Anterior cingulate cortex (tissue), 58 donors: ENCODE data around the gene PNISR.
A peak's percentile ranks its signal among the peaks of the same experiment; 100 is the strongest.

Experiments used
- DNase-seq, 58 donors: peaks; one replicate each; lab custom pipeline; 2025; lab: John Stamatoyannopoulos, UW

Gene PNISR

DNA sequence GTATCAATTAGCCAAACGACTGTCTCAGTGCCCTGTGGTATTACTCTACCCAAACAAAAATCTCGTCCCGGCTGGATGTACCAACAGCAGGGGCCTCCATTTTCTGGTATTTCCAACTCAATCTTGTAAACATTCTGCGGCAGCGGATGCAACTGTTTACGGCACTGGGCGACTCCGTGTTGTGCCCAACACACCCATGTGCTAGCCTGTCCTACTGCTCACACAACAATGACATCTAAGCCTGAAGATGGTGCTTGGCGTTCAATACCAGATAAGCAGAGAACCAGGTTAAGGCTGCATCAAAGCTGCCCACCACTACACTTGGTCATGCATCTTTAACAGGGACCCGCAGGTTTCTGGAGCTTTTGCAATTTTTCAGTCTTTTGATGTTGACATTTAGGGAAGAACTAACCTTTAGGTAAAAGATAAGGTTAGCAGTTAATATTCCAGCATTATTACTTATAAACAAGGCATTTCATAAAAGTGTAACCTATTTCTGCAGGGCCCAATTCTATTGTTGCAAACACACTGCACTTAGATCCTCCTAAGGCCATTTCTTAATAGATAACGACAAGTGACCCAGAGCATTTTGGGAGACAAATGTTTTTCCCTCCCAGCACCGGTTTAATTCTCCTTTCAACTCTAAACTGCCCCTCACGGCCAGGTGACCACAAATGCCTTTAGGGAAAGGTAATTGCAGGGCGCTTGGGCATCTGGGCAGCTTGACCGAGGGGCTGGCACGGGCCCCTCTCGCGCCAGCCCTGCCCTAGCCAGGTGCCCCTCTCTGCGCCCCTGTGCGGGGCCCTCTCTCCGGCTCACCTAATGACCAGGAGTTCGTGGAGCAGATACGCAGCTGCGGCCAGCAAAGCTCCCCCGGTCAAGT lies 76.6 kb downstream of the PNISR start:
- peak in 11 of 58 donors; percentile 5 to 25 (median 11) for DNase-seq
